H1 (cell line): ENCODE results near the gene DIDO1. TPM values are rescaled to one million over a fixed set of nuclear protein-coding genes. Genes with fewer than 3 reads are reported as not detected.

ENCODE experiments used
- CTCF ChIA-PET: fragments of 300-600 bp; sonication (Branson Sonifier 250); formaldehyde crosslinking; loops from one replicate; lab custom pipeline; 2021; ENCODE audit not compliant: partially characterized antibody; lab: Charles Lee
- POLR2A ChIA-PET: fragments of 300-600 bp; sonication (Branson Sonifier 250); formaldehyde crosslinking; loops from one replicate; lab custom pipeline; 2021; ENCODE audit warnings: inconsistent platforms; ENCODE audit not compliant: partially characterized antibody; lab: Charles Lee
- DNase-seq, 2 experiments: peaks; one replicate each; pipeline versions ENCODE4 v3.0.0 to v3.0.0-alpha.2; 2010 to 2022; ENCODE audit warnings: low spot score in 2 of 2, low read depth in 1 of 2, mixed read lengths in 1 of 2
- FAIRE-seq: peaks from 2 replicates; lab custom pipeline; 2011; peaks lifted over from hg19 to GRCh38; lab: Jason Lieb, UNC
- H2AFZ ChIP-seq: 2 replicates; pipeline ENCODE4 v1.8.1; 2012; ENCODE audit warnings: low read length, inconsistent platforms
- H2AK5ac ChIP-seq: 2 replicates; pipeline ENCODE4 v1.6.1; 2013; ENCODE audit warnings: low read depth, low read length
- H2BK120ac ChIP-seq: replicated peaks from 2 replicates; pipeline ENCODE3; 2013; ENCODE audit warnings: low read depth, low read length, inconsistent platforms
- H2BK12ac ChIP-seq: 2 replicates; pipeline ENCODE4 v1.6.1; 2013; ENCODE audit warnings: low read depth, low read length
- H2BK15ac ChIP-seq: 2 replicates; pipeline ENCODE4 v1.6.1; 2013; ENCODE audit warnings: low read length
- H2BK20ac ChIP-seq: 2 replicates; pipeline ENCODE4 v1.6.1; 2013; ENCODE audit warnings: low read length
- H2BK5ac ChIP-seq: 2 replicates; pipeline ENCODE4 v1.6.1; 2013; ENCODE audit warnings: low read depth, low read length
- H3K14ac ChIP-seq: 2 replicates; pipeline ENCODE4 v1.6.1; 2013; ENCODE audit warnings: inconsistent platforms; ENCODE audit not compliant: insufficient read length
- H3K18ac ChIP-seq: 2 replicates; pipeline ENCODE4 v1.6.1; 2013; ENCODE audit warnings: low read length; ENCODE audit errors: extremely low read depth
- H3K23ac ChIP-seq: 2 replicates; pipeline ENCODE4 v1.6.1; 2013; ENCODE audit warnings: inconsistent platforms; ENCODE audit not compliant: insufficient read length
- H3K23me2 ChIP-seq: 2 replicates; pipeline ENCODE4 v1.6.1; 2013; ENCODE audit warnings: low read depth, low read length
- H3K27ac ChIP-seq: 2 replicates; pipeline ENCODE4 v1.6.1; 2011; ENCODE audit warnings: low read depth, low read length, inconsistent platforms
- H3K27me3 ChIP-seq, 4 experiments: replicated peaks in 1 of 4; 1 replicate in 1 of 4; 2 replicates in 3 of 4; pipeline versions ENCODE4 v1.6.1 to v1.8.1; 2011 to 2013; ENCODE audit warnings: low read length in 3 of 4, mild to moderate bottlenecking in 3 of 4, inconsistent platforms in 2 of 4, mixed read lengths in 2 of 4, moderate library complexity in 1 of 4; ENCODE audit not compliant: control insufficient read depth in 3 of 4, insufficient read depth in 3 of 4; ENCODE audit errors: extremely low read depth in 1 of 4
- H3K36me3 ChIP-seq, 4 experiments: 2 replicates each; pipeline versions ENCODE4 v1.6.1 to v1.8.1; 2011 to 2013; ENCODE audit warnings: mild to moderate bottlenecking in 4 of 4, low read length in 3 of 4, moderate library complexity in 2 of 4, control low read depth in 1 of 4, inconsistent platforms in 1 of 4; ENCODE audit not compliant: insufficient read depth in 4 of 4, control insufficient read depth in 2 of 4
- H3K4ac ChIP-seq: replicated peaks from 2 replicates; pipeline ENCODE3; 2013; ENCODE audit warnings: low read length, low read depth, mixed read lengths, inconsistent platforms; ENCODE audit not compliant: insufficient read length
- H3K4me1 ChIP-seq, 4 experiments: replicated peaks in 1 of 4; 1 replicate in 1 of 4; 2 replicates in 3 of 4; pipeline versions ENCODE4 v1.6.1 to v1.8.1; 2011 to 2013; ENCODE audit warnings: low read length in 3 of 4, inconsistent platforms in 2 of 4, mixed read lengths in 1 of 4; ENCODE audit not compliant: insufficient read depth in 4 of 4, control insufficient read depth in 3 of 4
- H3K4me2 ChIP-seq, 2 experiments: 2 replicates each; pipeline versions ENCODE4 v1.6.1 to v1.8.1; 2011 to 2013; ENCODE audit warnings: low read depth in 2 of 2, low read length in 2 of 2, control low read depth in 1 of 2, inconsistent platforms in 1 of 2, mild to moderate bottlenecking in 1 of 2; ENCODE audit not compliant: insufficient read depth in 1 of 2
- H3K4me3 ChIP-seq, 4 experiments: fragments of 200-600, 300-600 bp in 1 of 4; sonication (generic), shearing (Covaris generic), sonication (Bioruptor Twin) in 1 of 4; 2 replicates each; pipeline versions ENCODE4 v1.5.1 to v1.8.1; 2011 to 2016; ENCODE audit warnings: low read length in 4 of 4, low read depth in 3 of 4, control low read depth in 2 of 4, inconsistent platforms in 2 of 4, mild to moderate bottlenecking in 2 of 4, mixed read lengths in 1 of 4, moderate library complexity in 1 of 4; ENCODE audit not compliant: insufficient read depth in 2 of 4; ENCODE audit errors: extremely low read depth in 1 of 4
- H3K56ac ChIP-seq: replicated peaks from 2 replicates; pipeline ENCODE3; 2013; ENCODE audit warnings: low read depth, mild to moderate bottlenecking, mixed read lengths, low read length, inconsistent platforms; ENCODE audit not compliant: insufficient read length
- H3K79me1 ChIP-seq: 2 replicates; pipeline ENCODE4 v1.6.1; 2013; ENCODE audit warnings: low read depth, low read length, control low read depth
- H3K79me2 ChIP-seq, 2 experiments: 2 replicates each; pipeline versions ENCODE4 v1.6.1 to v1.8.1; 2012 to 2013; ENCODE audit warnings: low read length in 2 of 2, mild to moderate bottlenecking in 2 of 2, inconsistent platforms in 1 of 2; ENCODE audit not compliant: insufficient read depth in 2 of 2, control insufficient read depth in 1 of 2
- H3K9ac ChIP-seq, 4 experiments: replicated peaks in 1 of 4; 1 replicate in 1 of 4; 2 replicates in 3 of 4; pipeline versions ENCODE4 v1.6.1 to v1.8.1; 2011 to 2013; ENCODE audit warnings: low read depth in 3 of 4, low read length in 3 of 4, control low read depth in 2 of 4, mild to moderate bottlenecking in 2 of 4, moderate library complexity in 2 of 4, inconsistent platforms in 1 of 4; ENCODE audit errors: extremely low read depth in 1 of 4
- H3K9me3 ChIP-seq, 2 experiments: 2 replicates each; pipeline versions ENCODE4 v1.6.1 to v1.8.1; 2012 to 2013; ENCODE audit warnings: mild to moderate bottlenecking in 2 of 2, moderate library complexity in 2 of 2, control low read depth in 1 of 2, inconsistent platforms in 1 of 2, low read depth in 1 of 2, low read length in 1 of 2, mixed read lengths in 1 of 2; ENCODE audit not compliant: insufficient read depth in 2 of 2
- H4K20me1 ChIP-seq, 2 experiments: replicated peaks in 1 of 2; 2 replicates each; pipeline versions ENCODE3 to v1.8.1; 2011 to 2013; ENCODE audit warnings: inconsistent platforms in 2 of 2, low read length in 2 of 2, mild to moderate bottlenecking in 1 of 2; ENCODE audit not compliant: insufficient read depth in 2 of 2, control insufficient read depth in 1 of 2
- H4K5ac ChIP-seq: 2 replicates; pipeline ENCODE4 v1.6.1; 2013; ENCODE audit warnings: low read length, low read depth, mixed read lengths, inconsistent platforms; ENCODE audit not compliant: insufficient read length
- H4K8ac ChIP-seq: 2 replicates; pipeline ENCODE4 v1.8.0; 2013; ENCODE audit warnings: mild to moderate bottlenecking, moderate library complexity, low read length, inconsistent platforms; ENCODE audit not compliant: insufficient read depth; ENCODE audit errors: extremely low read depth
- H4K91ac ChIP-seq: replicated peaks from 2 replicates; pipeline ENCODE3; 2013; ENCODE audit warnings: low read length, mixed read lengths, inconsistent platforms; ENCODE audit not compliant: insufficient read length
- CHD2 ChIP-seq: IDR thresholded peaks from 2 replicates; pipeline ENCODE4 v1.6.1; 2012; ENCODE audit warnings: low read length, improper control_type of control experiment
- CTCF ChIP-seq, 3 experiments: IDR thresholded peaks; 1 replicate in 2 of 3; 2 replicates in 1 of 3; pipeline versions ENCODE4 v1.5.1 to v1.6.1; 2011; ENCODE audit warnings: low read length in 3 of 3, mild to moderate bottlenecking in 3 of 3, inconsistent platforms in 2 of 3, low read depth in 1 of 3, moderate library complexity in 1 of 3; ENCODE audit not compliant: insufficient read depth in 1 of 3; ENCODE audit errors: control extremely low read depth in 1 of 3
- GABPA ChIP-seq: IDR thresholded peaks from 2 replicates; pipeline ENCODE4 v1.6.1; 2011; ENCODE audit warnings: mild to moderate bottlenecking, low read length, moderate library complexity, borderline replicate concordance; ENCODE audit not compliant: insufficient read depth
- JUND ChIP-seq: IDR thresholded peaks from 2 replicates; pipeline ENCODE4 v1.6.1; 2011; ENCODE audit warnings: mild to moderate bottlenecking, improper control_type of control experiment, low read length
- MAFK ChIP-seq: IDR thresholded peaks from 2 replicates; pipeline ENCODE4 v1.6.1; 2012; ENCODE audit warnings: low read depth, mild to moderate bottlenecking, improper control_type of control experiment, low read length
- POLR2A ChIP-seq, 2 experiments: IDR thresholded peaks; 1 replicate in 1 of 2; 2 replicates in 1 of 2; pipeline ENCODE4 v1.6.1; 2011; ENCODE audit warnings: low read depth in 2 of 2, low read length in 2 of 2, mild to moderate bottlenecking in 2 of 2; ENCODE audit errors: control extremely low read depth in 1 of 2
- RBBP5 ChIP-seq: IDR thresholded peaks from 2 replicates; pipeline ENCODE4 v1.7.1; 2012; ENCODE audit warnings: low read depth, mild to moderate bottlenecking, inconsistent platforms, low read length, moderate library complexity, borderline replicate concordance
- RXRA ChIP-seq: IDR thresholded peaks from 2 replicates; pipeline ENCODE4 v1.6.1; 2011; ENCODE audit warnings: low read depth, mild to moderate bottlenecking, low read length, moderate library complexity; ENCODE audit not compliant: insufficient read depth
- SIRT6 ChIP-seq: IDR thresholded peaks from one replicate; pipeline ENCODE4 v1.7.1; 2012; ENCODE audit warnings: low read length, inconsistent platforms
- SP1 ChIP-seq: IDR thresholded peaks from 2 replicates; pipeline ENCODE4 v1.6.1; 2011; ENCODE audit warnings: low read depth, low read length
- TCF12 ChIP-seq: IDR thresholded peaks from 2 replicates; pipeline ENCODE4 v1.6.1; 2011; ENCODE audit warnings: low read depth, mild to moderate bottlenecking, low read length
- WGBS, 2 experiments: shearing (Covaris generic) in 1 of 2; methylation state at CpG; one replicate each; pipeline versions ENCODE4 v1.1.6 to v1.1.7; 2013 to 2015; ENCODE audit warnings: low lambda C conversion rate in 2 of 2, mixed read lengths in 2 of 2, inconsistent platforms in 1 of 2, low coverage in 1 of 2, missing lambda C conversion rate in 1 of 2; ENCODE audit not compliant: insufficient replicate concordance in 2 of 2, insufficient coverage in 1 of 2, insufficient read length in 1 of 2; ENCODE audit errors: extremely low coverage in 1 of 2, missing lambda C conversion rate in 1 of 2; 5-methylcytosine and 5-hydroxymethylcytosine counted together
- polyA plus RNA-seq, 7 experiments: library from polyadenylated mRNA; depleted of rRNA in 3 of 7; stranded (reverse) in 5 of 7; unstranded in 2 of 7; fragments of >200 nt in 5 of 7; fragments of 200-250 nt in 2 of 7; gene quantifications; 1 replicate in 5 of 7; 2 replicates in 1 of 7; 4 replicates in 1 of 7; pipeline versions ENCODE4 v1.2.1 to v1.2.3, GENCODE V29; 2011 to 2013; ENCODE audit warnings: missing spikeins in 2 of 7, mixed read lengths in 2 of 7
- total RNA-seq: library from RNA; stranded (reverse); fragmentation: NEBNext Ultra II Directional; extraction: Animal tissue kit (Norgen Biotek cat#: 25700); gene quantifications from 2 replicates; pipeline ENCODE4 v1.2.1, GENCODE V29; 2021

The DIDO1 gene
- total and polyA plus RNA-seq, 2 of the 8 experiments (the other 6 are each of a cell fraction or from before 2014, with no cell fraction given) = 53.6 to 82.8 TPM

DNA sequence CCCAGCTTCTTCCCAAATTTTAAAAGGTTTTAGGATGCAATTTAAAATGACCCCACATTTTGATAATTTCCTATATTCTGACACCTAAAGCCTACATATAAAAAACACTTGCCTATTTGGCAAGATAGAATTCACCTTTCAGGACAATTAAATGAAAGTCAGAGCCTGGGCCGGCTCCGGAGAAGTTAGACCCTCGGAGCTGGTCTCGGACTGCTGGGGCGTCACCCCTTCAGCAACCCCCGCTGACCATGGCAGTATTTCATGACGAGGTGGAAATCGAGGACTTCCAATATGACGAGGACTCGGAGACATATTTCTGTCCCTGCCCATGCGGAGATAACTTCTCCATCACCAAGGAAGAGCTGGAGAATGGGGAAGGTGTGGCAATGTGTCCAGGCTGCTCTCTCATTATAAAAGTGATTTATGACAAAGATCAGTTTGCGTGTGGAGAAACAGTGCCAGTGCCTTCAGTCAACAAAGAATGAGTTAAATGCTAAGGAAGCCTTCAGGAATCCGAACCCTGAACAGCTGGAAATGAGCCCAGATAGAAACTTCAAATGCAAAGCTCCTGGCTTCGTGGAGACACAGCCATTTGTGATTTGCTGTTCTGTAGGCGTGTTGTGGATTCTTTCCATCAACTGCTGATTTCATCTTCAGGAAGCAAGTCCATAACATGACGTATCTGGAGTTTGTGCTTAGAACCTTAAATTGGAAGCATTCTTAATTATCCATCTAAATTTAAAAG is 80.7 kb downstream of the DIDO1 start:
- H3K23ac ChIP-seq = no peak overlapping the region
- 97% methylated on average over 16 of the region's 16 CpGs; no CpG with 5 or more reads in 1 of the 2 experiments for WGBS, 2 experiments
- no peak overlapping the region for H3K4ac ChIP-seq
- H4K8ac ChIP-seq = no peak overlapping the region
- peaks cover 0 to 3% (median 0%) of the 10 kb centered on the region in 4 experiments; a peak in 3 of 7 replicates for H3K4me1 ChIP-seq
- ChIA-PET CTCF (interaction anchor here (0.6 to 2.9 kb wide), 8 partner anchors 9 to 377 kb away, joined by 3 to 27 read pairs (median 4); no protein-coding TSS in a partner anchor), POLR2A (interaction anchor here (1.1 to 3.1 kb wide), 4 partner anchors 9 to 30 kb away, joined by 3 to 9 read pairs (median 6); no protein-coding TSS in a partner anchor)
- H2AFZ ChIP-seq = no peak overlapping the region
- H3K23me2 ChIP-seq = no peaks in the 10 kb centered on the region
- no peaks in the 10 kb centered on the region for H3K9me3 ChIP-seq
- no peak overlapping the region for H3K56ac ChIP-seq
- no peak for DNase-seq
- H3K79me1 ChIP-seq = no peaks in the 10 kb centered on the region
- H2BK120ac ChIP-seq = no peak overlapping the region
- no peak for FAIRE-seq
- no peak overlapping the region for H3K4me3 ChIP-seq
- peaks cover 2 to 4% of the 10 kb centered on the region in 2 experiments for H4K20me1 ChIP-seq
- H3K36me3 ChIP-seq = peaks cover 0 to 13% (median 2%) of the 10 kb centered on the region in 4 experiments; a peak in 3 of 8 replicates
- H3K18ac ChIP-seq = no peak overlapping the region
- no peak overlapping the region for H3K9ac ChIP-seq
- no peak overlapping the region for H2BK15ac ChIP-seq
- no peak overlapping the region for H4K5ac ChIP-seq
- no peak overlapping the region for H2BK20ac ChIP-seq
- H3K79me2 ChIP-seq = no peaks in the 10 kb centered on the region
- no peak overlapping the region for H2BK12ac ChIP-seq
- H3K27me3 ChIP-seq = no peaks in the 10 kb centered on the region
- H2AK5ac ChIP-seq = no peak overlapping the region
- H4K91ac ChIP-seq = no peak overlapping the region
- no peak overlapping the region for H3K14ac ChIP-seq
- H2BK5ac ChIP-seq = no peak overlapping the region
- H3K27ac ChIP-seq = no peak overlapping the region
- no peak overlapping the region for H3K4me2 ChIP-seq
- TF ChIP-seq POLR2A (IDR thresholded peaks at IDR 0.05; ENCODE audit: control extremely low read depth in 1 of 2, low read depth in 2 of 2, low read length in 2 of 2) (no peak), SP1 (no peak), JUND (no peak), MAFK (no peak), CTCF (IDR thresholded peaks at IDR 0.05; ENCODE audit: control extremely low read depth in 1 of 3, insufficient read depth in 1 of 3, low read depth in 1 of 3, low read length in 3 of 3) (no peak), RBBP5 (no peak), RXRA (no peak), SIRT6 (no peak), CHD2 (no peak), TCF12 (no peak), GABPA (no peak)
